ENCODE results near the gene MACROD2. TPM values are rescaled to one million over a fixed set of nuclear protein-coding genes. Genes with fewer than 3 reads are reported as not detected.
A peak's percentile ranks its signal among the peaks of the same experiment; 100 is the strongest.

Gene MACROD2
- total and polyA plus RNA-seq, 11 donors, result 0.54 to 5.4 (median 2.4) TPM

GRCh38 chr20:14337400-14338171 is 342.3 kb downstream of the MACROD2 start, which contains the start of gene FLRT3:
Gene FLRT3 (minus strand): TSS chr20:14337612. CDS start chr20:14327506, 10,106 bp downstream.
- peak within 1 kb of the TSS in 1 of 12 donors; percentile 73 for H3K27ac ChIP-seq
- no peaks in the 10 kb centered on the region for H3K36me3 ChIP-seq
- H3K9me3 ChIP-seq, result no peaks in the 10 kb centered on the region
- DNase-seq, result peak in 4 of 5 donors; percentile 25 to 66 (median 45)
- peak within 1 kb of the TSS in 11 of 12 donors; percentile 16 to 59 (median 43) for H3K4me3 ChIP-seq
- peaks cover 0 to 3% (median 0%) of the 10 kb centered on the region in 12 donors for H3K4me1 ChIP-seq
- intact Hi-C loops (cut with DNase I), result no loop called here
- TF ChIP-seq POLR2A (IDR thresholded peaks at IDR 0.05), result no peak
- TF ChIP-seq, protein P1, sequence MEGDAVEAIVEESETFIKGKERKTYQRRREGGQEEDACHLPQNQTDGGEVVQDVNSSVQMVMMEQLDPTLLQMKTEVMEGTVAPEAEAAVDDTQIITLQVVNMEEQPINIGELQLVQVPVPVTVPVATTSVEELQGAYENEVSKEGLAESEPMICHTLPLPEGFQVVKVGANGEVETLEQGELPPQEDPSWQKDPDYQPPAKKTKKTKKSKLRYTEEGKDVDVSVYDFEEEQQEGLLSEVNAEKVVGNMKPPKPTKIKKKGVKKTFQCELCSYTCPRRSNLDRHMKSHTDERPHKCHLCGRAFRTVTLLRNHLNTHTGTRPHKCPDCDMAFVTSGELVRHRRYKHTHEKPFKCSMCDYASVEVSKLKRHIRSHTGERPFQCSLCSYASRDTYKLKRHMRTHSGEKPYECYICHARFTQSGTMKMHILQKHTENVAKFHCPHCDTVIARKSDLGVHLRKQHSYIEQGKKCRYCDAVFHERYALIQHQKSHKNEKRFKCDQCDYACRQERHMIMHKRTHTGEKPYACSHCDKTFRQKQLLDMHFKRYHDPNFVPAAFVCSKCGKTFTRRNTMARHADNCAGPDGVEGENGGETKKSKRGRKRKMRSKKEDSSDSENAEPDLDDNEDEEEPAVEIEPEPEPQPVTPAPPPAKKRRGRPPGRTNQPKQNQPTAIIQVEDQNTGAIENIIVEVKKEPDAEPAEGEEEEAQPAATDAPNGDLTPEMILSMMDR (IDR thresholded peaks at IDR 0.05), result peak; percentile 25 to 68 (median 48)
- WGBS, 4 donors, result 21 to 25% (median 24%) methylated on average over 12 of the region's 12 CpGs
- H3K27me3 ChIP-seq, result no peaks in the 10 kb centered on the region
- ATAC-seq, result peak; percentile 71 to 98 (median 94)

DNA sequence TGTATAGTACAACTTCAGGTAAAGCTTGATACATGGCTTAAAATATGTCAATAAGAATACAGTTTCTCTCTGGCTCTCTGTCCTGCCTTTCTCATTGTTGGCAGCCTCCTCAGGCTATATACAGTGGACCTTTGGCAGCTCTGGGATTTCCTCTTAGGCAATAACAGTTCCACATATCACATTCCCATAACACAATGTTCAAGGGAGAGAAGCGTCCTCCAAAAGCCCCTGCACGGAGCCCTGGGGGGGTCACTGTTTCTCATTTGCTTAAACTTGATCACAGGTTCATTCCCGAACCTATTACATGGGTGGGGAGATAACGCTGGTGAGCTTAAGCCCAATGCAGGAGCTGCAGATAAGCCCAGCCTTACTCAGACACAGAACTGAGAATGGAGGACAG is 346.5 kb downstream of the MACROD2 start:
- H3K4me1 ChIP-seq, result peaks cover 0 to 2% (median 0%) of the 10 kb centered on the region in 12 donors
- no peak overlapping the region for H3K27ac ChIP-seq
- no peak for TF ChIP-seq POLR2A (IDR thresholded peaks at IDR 0.05)
- TF ChIP-seq, protein P1 (IDR thresholded peaks at IDR 0.05), result no peak
- no peaks in the 10 kb centered on the region for H3K27me3 ChIP-seq
- H3K4me3 ChIP-seq, result no peak overlapping the region
- intact Hi-C loops (cut with DNase I), result no loop called here
- no peaks in the 10 kb centered on the region for H3K9me3 ChIP-seq
- H3K36me3 ChIP-seq, result no peaks in the 10 kb centered on the region
- DNase-seq, result no peak
- WGBS, 4 donors, result 23 to 36% (median 34%) methylated on average over 4 of the region's 4 CpGs
- ATAC-seq, result peak in 3 of 4 donors; percentile 29 to 59 (median 33)

- no peak for TF ChIP-seq POLR2A (IDR thresholded peaks at IDR 0.05)
- TF ChIP-seq, protein P1 (IDR thresholded peaks at IDR 0.05), result no peak
- DNase-seq (no peak), ATAC-seq (no peak)
- H3K9me3 ChIP-seq, result no peaks in the 10 kb centered on the region
- WGBS, 4 donors, result 72 to 85% (median 78%) methylated on average over 1 of the region's 1 CpG
- H3K4me3 ChIP-seq, result no peak overlapping the region
- H3K36me3 ChIP-seq, result no peaks in the 10 kb centered on the region
- intact Hi-C loops (cut with DNase I), result no loop called here
- no peaks in the 10 kb centered on the region for H3K27me3 ChIP-seq
- H3K27ac ChIP-seq, result no peak overlapping the region
- H3K4me1 ChIP-seq, result no peaks in the 10 kb centered on the region
Measured at GRCh38 chr20:14342918-14343317, 347.6 kb downstream of the MACROD2 start.

- Histone ChIP-seq H3K27me3 (no peaks in the 10 kb centered on the region), H3K9me3 (no peaks in the 10 kb centered on the region), H3K4me1 (no peaks in the 10 kb centered on the region), H3K27ac (no peak overlapping the region), H3K4me3 (no peak overlapping the region), H3K36me3 (no peaks in the 10 kb centered on the region)
- intact Hi-C loops (cut with DNase I), result no loop called here
- no peak for DNase-seq
- TF ChIP-seq, protein P1 (IDR thresholded peaks at IDR 0.05), result no peak
- no peak for TF ChIP-seq POLR2A (IDR thresholded peaks at IDR 0.05)
- WGBS, 4 donors, result 62 to 75% (median 68%) methylated on average over 2 of the region's 2 CpGs
- no peak for ATAC-seq
Measured at GRCh38 chr20:14343491-14344065, 348.3 kb downstream of the MACROD2 start.
